B cell (primary cell): Measurements from ENCODE around the gene GNRHR. TPM values are rescaled to one million over a fixed set of nuclear protein-coding genes. Genes with fewer than 3 reads are reported as not detected.

Experiments
- ATAC-seq: fragments of 200-7000 bp; cut with Tn5 transposase; one replicate; pipeline ENCODE4 v1.10.0; 2021; ENCODE audit warnings: low read depth, mild to moderate bottlenecking, moderate number of reproducible peaks, moderate library complexity
- CTCF ChIA-PET: fragments of 350-600 bp; sonication (Branson Sonifier 250); formaldehyde crosslinking; loops from one replicate; lab custom pipeline; 2021; ENCODE audit warnings: antibody characterized with exemption, inconsistent platforms; lab: Charles Lee
- POLR2A ChIA-PET: fragments of 350-600 bp; sonication (Branson Sonifier 250); formaldehyde crosslinking; loops from one replicate; lab custom pipeline; 2021; ENCODE audit warnings: antibody characterized with exemption; lab: Charles Lee
- DNase-seq: peaks from one replicate; pipeline ENCODE4 v3.0.0; 2013
- H2AFZ ChIP-seq: 2 replicates; pipeline ENCODE4 v1.6.1; 2012; ENCODE audit warnings: mild to moderate bottlenecking, low read depth, low read length; ENCODE audit not compliant: insufficient read depth, poor library complexity, severe bottlenecking
- H3K27ac ChIP-seq, 2 donors: 1 replicate in 1 of 2; 2 replicates in 1 of 2; pipeline ENCODE4 v1.5.1; 2012 to 2013; ENCODE audit warnings: low read length in 2 of 2, mild to moderate bottlenecking in 2 of 2, moderate library complexity in 1 of 2
- H3K27me3 ChIP-seq, 4 experiments: fragments of 200-600 bp in 1 of 4; sonication (generic) in 1 of 4; replicated peaks in 1 of 4; 1 replicate in 2 of 4; 2 replicates in 2 of 4; pipeline versions ENCODE4 v1.6.1 to v1.7.0; 2013 to 2016; ENCODE audit warnings: low read length in 3 of 4, mild to moderate bottlenecking in 2 of 4, mixed read lengths in 1 of 4, moderate library complexity in 1 of 4; ENCODE audit not compliant: insufficient read depth in 4 of 4, control insufficient read depth in 3 of 4; ENCODE audit errors: control extremely low read depth in 1 of 4
- H3K36me3 ChIP-seq, 2 experiments: replicated peaks in 1 of 2; 1 replicate in 1 of 2; 2 replicates in 1 of 2; pipeline versions ENCODE4 v1.6.1 to v1.7.1; 2013; ENCODE audit warnings: low read length in 1 of 2; ENCODE audit not compliant: insufficient read depth in 2 of 2, control insufficient read depth in 1 of 2; ENCODE audit errors: control extremely low read depth in 1 of 2, extremely low read depth in 1 of 2
- H3K4me1 ChIP-seq, 2 donors: fragments of 200-600 bp in 1 of 2; sonication (generic) in 1 of 2; 1 replicate in 1 of 2; 2 replicates in 1 of 2; pipeline versions ENCODE4 v1.5.1 to v1.6.1; 2013 to 2017; ENCODE audit warnings: low read length in 2 of 2; ENCODE audit not compliant: control insufficient read depth in 2 of 2, insufficient read depth in 2 of 2
- H3K4me2 ChIP-seq: replicated peaks from 2 replicates; pipeline ENCODE3; 2012; ENCODE audit warnings: mild to moderate bottlenecking, low read depth, low read length; ENCODE audit not compliant: poor library complexity, severe bottlenecking
- H3K4me3 ChIP-seq, 5 experiments: fragments of 200-600 bp in 1 of 5; sonication (generic) in 1 of 5; 1 replicate in 3 of 5; 2 replicates in 2 of 5; pipeline versions ENCODE4 v1.5.1 to v1.7.0; 2011 to 2016; ENCODE audit warnings: low read length in 4 of 5, mild to moderate bottlenecking in 4 of 5, low read depth in 2 of 5, control low read depth in 1 of 5, moderate library complexity in 1 of 5; ENCODE audit not compliant: insufficient read depth in 1 of 5; ENCODE audit errors: control extremely low read depth in 1 of 5, extremely low read depth in 1 of 5
- H3K79me2 ChIP-seq: fragments of 200-600 bp; sonication (generic); one replicate; pipeline ENCODE4 v1.6.0; 2016; ENCODE audit warnings: low read length; ENCODE audit not compliant: control insufficient read depth, insufficient read depth
- H3K9ac ChIP-seq: fragments of 200-600 bp; sonication (generic); 2 replicates; pipeline ENCODE4 v1.6.1; 2017; ENCODE audit warnings: mild to moderate bottlenecking, low read length, moderate library complexity
- H3K9me3 ChIP-seq, 3 donors: one replicate each; pipeline versions ENCODE4 v1.6.1 to v1.7.1; 2013; ENCODE audit warnings: low read length in 2 of 3; ENCODE audit not compliant: control insufficient read depth in 2 of 3, insufficient read depth in 1 of 3; ENCODE audit errors: control extremely low read depth in 1 of 3
- H4K20me1 ChIP-seq: 2 replicates; pipeline ENCODE4 v1.6.0; 2012; ENCODE audit warnings: mild to moderate bottlenecking, low read length; ENCODE audit not compliant: insufficient read depth, control insufficient read depth, poor library complexity, severe bottlenecking
- H3K27ac Mint-ChIP-seq: one replicate; pipeline ENCODE4 v1.8.0; 2021; ENCODE audit warnings: mixed read lengths
- H3K27me3 Mint-ChIP-seq: one replicate; pipeline ENCODE4 v1.8.0; 2021; ENCODE audit warnings: mixed read lengths
- H3K4me1 Mint-ChIP-seq: one replicate; pipeline ENCODE4 v1.8.0; 2021; ENCODE audit warnings: mixed read lengths
- H3K4me3 Mint-ChIP-seq: one replicate; pipeline ENCODE4 v1.8.0; 2021; ENCODE audit warnings: mixed read lengths
- H3K9me3 Mint-ChIP-seq: one replicate; pipeline ENCODE4 v1.8.0; 2022; ENCODE audit warnings: mixed read lengths; ENCODE audit not compliant: insufficient read depth
- CTCF ChIP-seq: fragments of 200-600 bp; IDR thresholded peaks from one replicate; pipeline ENCODE4 v1.8.0; 2022; ENCODE audit warnings: antibody characterized with exemption, mild to moderate bottlenecking
- EZH2 ChIP-seq: IDR thresholded peaks from 2 replicates; pipeline ENCODE4 v1.6.1; 2012; ENCODE audit warnings: borderline replicate concordance, low read depth, mild to moderate bottlenecking, moderate library complexity, low read length; ENCODE audit not compliant: insufficient read depth, poor library complexity, severe bottlenecking
- WGBS: methylation state at CpG from one replicate; pipeline ENCODE4 v1.1.5; 2013; ENCODE audit warnings: missing lambda C conversion rate; ENCODE audit not compliant: insufficient coverage; 5-methylcytosine and 5-hydroxymethylcytosine counted together
- intact Hi-C: fragments of 100-400 bp; cut with micrococcal nuclease; formaldehyde crosslinking; loops from one replicate; pipeline ENCODE4 v1.10.0; 2022
- polyA plus RNA-seq: library from polyadenylated mRNA; depleted of rRNA; stranded (reverse); fragments of >200 nt; gene quantifications from 2 replicates; pipeline ENCODE4 v1.2.3, GENCODE V29; 2012
- total RNA-seq, 2 donors: library from RNA; stranded (reverse); fragments of 120-200 nt in 1 of 2; gene quantifications; 1 replicate in 1 of 2; 2 replicates in 1 of 2; pipeline versions ENCODE4 v1.2.3 to v1.2.4, GENCODE V29; 2013 to 2022

GNRHR gene
- total and polyA plus RNA-seq, 2 donors (not counting 1 experiment from before 2014, with no cell fraction given) = not detected

GRCh38 chr4:67712650-67713528 is 41.3 kb downstream of the GNRHR start:
- Histone ChIP-seq H3K9ac (no peak overlapping the region), H3K4me3 (no peak overlapping the region), H3K27ac (no peak overlapping the region), H3K36me3 (peaks cover 2 to 22% of the 10 kb centered on the region in 2 experiments), H2AFZ (no peak overlapping the region), H3K4me1 (no peaks in the 10 kb centered on the region), H3K79me2 (peaks cover 63% of the 10 kb centered on the region), H3K27me3 (no peaks in the 10 kb centered on the region), H4K20me1 (peaks cover 39% of the 10 kb centered on the region), H3K4me2 (no peak overlapping the region), H3K9me3 (peaks cover 0 to 1% (median 0%) of the 10 kb centered on the region in 3 donors)
- Mint-ChIP-seq H3K27me3 (no peaks in the 10 kb centered on the region), H3K27ac (no peak overlapping the region), H3K4me1 (peaks cover 15% of the 10 kb centered on the region), H3K4me3 (no peak overlapping the region), H3K9me3 (no peaks in the 10 kb centered on the region)
- ChIA-PET POLR2A (no interaction called here), CTCF (interaction anchor here (2.3 kb wide), 1 partner anchor 34 kb away, joined by 12 read pairs; no protein-coding TSS in a partner anchor)
- WGBS = 94% methylated on average over 7 of the region's 7 CpGs
- TF ChIP-seq EZH2 = no peak
- no peak for TF ChIP-seq CTCF
- intact Hi-C loops = no loop called here
- ATAC-seq (no peak), DNase-seq (no peak)

- ATAC-seq (no peak), DNase-seq (no peak)
- Histone ChIP-seq H3K9me3 (peaks cover 0 to 4% (median 2%) of the 10 kb centered on the region in 3 donors), H4K20me1 (peaks cover 39% of the 10 kb centered on the region), H3K4me3 (no peak overlapping the region), H3K4me2 (no peak overlapping the region), H3K9ac (no peak overlapping the region), H2AFZ (no peak overlapping the region), H3K36me3 (peaks cover 2 to 17% of the 10 kb centered on the region in 2 experiments), H3K27ac (no peak overlapping the region), H3K79me2 (peaks cover 71% of the 10 kb centered on the region), H3K4me1 (no peaks in the 10 kb centered on the region), H3K27me3 (no peaks in the 10 kb centered on the region)
- POLR2A ChIA-PET = no interaction called here
- Mint-ChIP-seq H3K9me3 (no peaks in the 10 kb centered on the region), H3K4me1 (peaks cover 16% of the 10 kb centered on the region), H3K27me3 (no peaks in the 10 kb centered on the region), H3K27ac (no peak overlapping the region), H3K4me3 (no peak overlapping the region)
- TF ChIP-seq CTCF (no peak), EZH2 (no peak)
- intact Hi-C loops = no loop called here
- CTCF ChIA-PET = no interaction called here
- 80% methylated on average over 2 of the region's 3 CpGs for WGBS
These were observed 42.1 kb downstream of the GNRHR start for GRCh38 chr4:67712000-67712625.
